ENCODE measurements around the gene DHRS13. TPM values are rescaled to one million over a fixed set of nuclear protein-coding genes. Genes with fewer than 3 reads are reported as not detected.

Gene DHRS13
- total and polyA plus RNA-seq, 10 of the 15 experiments (the other 5 are each of a cell fraction or from before 2014, with no cell fraction given), result 0.18 to 55.2 (median 31.3) TPM; not detected in 1

DNA sequence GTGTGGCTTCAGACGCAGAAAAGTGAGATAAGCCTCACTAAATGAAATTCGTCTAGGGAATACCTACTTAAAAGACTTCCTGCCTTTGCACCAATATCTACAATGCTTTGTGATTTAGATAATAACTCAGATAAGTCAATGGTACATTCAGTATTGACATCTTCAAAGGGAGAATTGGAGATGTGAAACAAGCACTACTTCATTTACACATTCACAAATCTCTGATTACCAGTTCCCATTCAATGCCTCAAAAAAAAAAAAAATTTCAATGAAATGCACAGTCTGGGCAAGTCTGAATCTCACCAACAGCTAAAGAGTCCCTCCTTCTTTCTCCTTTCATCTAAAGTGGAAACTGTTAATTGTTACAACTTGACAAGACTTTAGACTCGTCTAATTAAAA, 44.8 kb upstream of the DHRS13 start (continued):
- TF ChIP-seq, protein P1, sequence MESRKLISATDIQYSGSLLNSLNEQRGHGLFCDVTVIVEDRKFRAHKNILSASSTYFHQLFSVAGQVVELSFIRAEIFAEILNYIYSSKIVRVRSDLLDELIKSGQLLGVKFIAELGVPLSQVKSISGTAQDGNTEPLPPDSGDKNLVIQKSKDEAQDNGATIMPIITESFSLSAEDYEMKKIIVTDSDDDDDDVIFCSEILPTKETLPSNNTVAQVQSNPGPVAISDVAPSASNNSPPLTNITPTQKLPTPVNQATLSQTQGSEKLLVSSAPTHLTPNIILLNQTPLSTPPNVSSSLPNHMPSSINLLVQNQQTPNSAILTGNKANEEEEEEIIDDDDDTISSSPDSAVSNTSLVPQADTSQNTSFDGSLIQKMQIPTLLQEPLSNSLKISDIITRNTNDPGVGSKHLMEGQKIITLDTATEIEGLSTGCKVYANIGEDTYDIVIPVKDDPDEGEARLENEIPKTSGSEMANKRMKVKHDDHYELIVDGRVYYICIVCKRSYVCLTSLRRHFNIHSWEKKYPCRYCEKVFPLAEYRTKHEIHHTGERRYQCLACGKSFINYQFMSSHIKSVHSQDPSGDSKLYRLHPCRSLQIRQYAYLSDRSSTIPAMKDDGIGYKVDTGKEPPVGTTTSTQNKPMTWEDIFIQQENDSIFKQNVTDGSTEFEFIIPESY (IDR thresholded peaks at IDR 0.05), result no peak
- TF ChIP-seq POLR2A (IDR thresholded peaks at IDR 0.05; ENCODE audit: low read depth, low read length) (no peak), CEBPB (IDR thresholded peaks at IDR 0.05; ENCODE audit: borderline replicate concordance in 1 of 2, low read depth in 2 of 2, low read length in 2 of 2) (no peak), MTA2 (IDR thresholded peaks at IDR 0.05; ENCODE audit: low read depth) (0 out of 2 replicates have a peak, but pooled peaks have one; percentile 24), ZBTB40 (IDR thresholded peaks at IDR 0.05; ENCODE audit: borderline replicate concordance) (no peak), ZNF622 (IDR thresholded peaks at IDR 0.05) (no peak), ZBTB11 (CRISPR knock-in tag; IDR thresholded peaks at IDR 0.05) (no peak), ZBED1 (IDR thresholded peaks at IDR 0.05; ENCODE audit: borderline replicate concordance) (no peak), RAD51 (IDR thresholded peaks at IDR 0.05) (no peak), FOXK2 (IDR thresholded peaks at IDR 0.05) (no peak), SPI1 (IDR thresholded peaks at IDR 0.05; ENCODE audit: borderline replicate concordance, insufficient read depth, low read depth, low read length) (peak; percentile 45; the same call in 1 of the 2 replicates), JUND (IDR thresholded peaks at IDR 0.05; ENCODE audit: low read depth, low read length) (no peak), WRNIP1 (IDR thresholded peaks at IDR 0.05; ENCODE audit: borderline replicate concordance, low read depth, low read length) (no peak), ATF3 (IDR thresholded peaks at IDR 0.05; ENCODE audit: borderline replicate concordance, extremely low read depth, low read depth, low read length) (no peak), HDGF (IDR thresholded peaks at IDR 0.05) (0 out of 2 replicates have a peak, but pooled peaks have one; percentile 39), CHD2 (IDR thresholded peaks at IDR 0.05; ENCODE audit: borderline replicate concordance, low read depth, low read length) (no peak), POLR2AphosphoS2 (IDR thresholded peaks at IDR 0.05; ENCODE audit: low read depth, low read length) (no peak), TARDBP (IDR thresholded peaks at IDR 0.05; ENCODE audit: borderline replicate concordance) (no peak)
- TF ChIP-seq, protein P2, sequence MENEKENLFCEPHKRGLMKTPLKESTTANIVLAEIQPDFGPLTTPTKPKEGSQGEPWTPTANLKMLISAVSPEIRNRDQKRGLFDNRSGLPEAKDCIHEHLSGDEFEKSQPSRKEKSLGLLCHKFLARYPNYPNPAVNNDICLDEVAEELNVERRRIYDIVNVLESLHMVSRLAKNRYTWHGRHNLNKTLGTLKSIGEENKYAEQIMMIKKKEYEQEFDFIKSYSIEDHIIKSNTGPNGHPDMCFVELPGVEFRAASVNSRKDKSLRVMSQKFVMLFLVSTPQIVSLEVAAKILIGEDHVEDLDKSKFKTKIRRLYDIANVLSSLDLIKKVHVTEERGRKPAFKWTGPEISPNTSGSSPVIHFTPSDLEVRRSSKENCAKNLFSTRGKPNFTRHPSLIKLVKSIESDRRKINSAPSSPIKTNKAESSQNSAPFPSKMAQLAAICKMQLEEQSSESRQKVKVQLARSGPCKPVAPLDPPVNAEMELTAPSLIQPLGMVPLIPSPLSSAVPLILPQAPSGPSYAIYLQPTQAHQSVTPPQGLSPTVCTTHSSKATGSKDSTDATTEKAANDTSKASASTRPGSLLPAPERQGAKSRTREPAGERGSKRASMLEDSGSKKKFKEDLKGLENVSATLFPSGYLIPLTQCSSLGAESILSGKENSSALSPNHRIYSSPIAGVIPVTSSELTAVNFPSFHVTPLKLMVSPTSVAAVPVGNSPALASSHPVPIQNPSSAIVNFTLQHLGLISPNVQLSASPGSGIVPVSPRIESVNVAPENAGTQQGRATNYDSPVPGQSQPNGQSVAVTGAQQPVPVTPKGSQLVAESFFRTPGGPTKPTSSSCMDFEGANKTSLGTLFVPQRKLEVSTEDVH (IDR thresholded peaks at IDR 0.05; ENCODE audit: low read depth, partially characterized antibody), result no peak

Measured in GM12878 (cell line).